Osteocyte (in vitro differentiated cells): ENCODE measurements around the gene GNAQ. TPM values are rescaled to one million over a fixed set of nuclear protein-coding genes. Genes with fewer than 3 reads are reported as not detected.

Experiments used
- DNase-seq: peaks from one replicate; pipeline ENCODE4 v3.0.0; 2021; ENCODE audit warnings: mixed read lengths; ENCODE audit not compliant: unreplicated experiment; ENCODE audit errors: extremely low spot score
- H3K27ac Mint-ChIP-seq: one replicate; pipeline ENCODE4 v1.8.0; 2021; ENCODE audit warnings: mild to moderate bottlenecking, mixed read lengths; ENCODE audit not compliant: unreplicated experiment
- H3K27me3 Mint-ChIP-seq: one replicate; pipeline ENCODE4 v1.8.0; 2021; ENCODE audit warnings: mixed read lengths; ENCODE audit not compliant: unreplicated experiment
- H3K36me3 Mint-ChIP-seq: one replicate; pipeline ENCODE4 v1.8.0; 2021; ENCODE audit warnings: mixed read lengths; ENCODE audit not compliant: unreplicated experiment
- H3K4me1 Mint-ChIP-seq: one replicate; pipeline ENCODE4 v1.8.0; 2021; ENCODE audit warnings: mixed read lengths; ENCODE audit not compliant: unreplicated experiment
- H3K4me3 Mint-ChIP-seq: one replicate; pipeline ENCODE4 v1.8.0; 2021; ENCODE audit warnings: mild to moderate bottlenecking, moderate library complexity, mixed read lengths; ENCODE audit not compliant: unreplicated experiment
- H3K9me3 Mint-ChIP-seq: one replicate; pipeline ENCODE4 v1.8.0; 2021; ENCODE audit warnings: mixed read lengths; ENCODE audit not compliant: unreplicated experiment
- total RNA-seq: library from RNA; stranded (reverse); gene quantifications from 2 replicates; pipeline ENCODE4 v1.2.1, GENCODE V29; 2021
- TF ChIP-seq, protein P1 (sequence below): fragments of 200-600 bp; sonication (generic); IDR thresholded peaks from 2 replicates; pipeline ENCODE4 v1.5.0; 2021; ENCODE audit warnings: antibody characterized with exemption, mild to moderate bottlenecking, moderate library complexity

Gene GNAQ
- total RNA-seq, 1 donor from 2014 or later: 65.9 TPM

DNA sequence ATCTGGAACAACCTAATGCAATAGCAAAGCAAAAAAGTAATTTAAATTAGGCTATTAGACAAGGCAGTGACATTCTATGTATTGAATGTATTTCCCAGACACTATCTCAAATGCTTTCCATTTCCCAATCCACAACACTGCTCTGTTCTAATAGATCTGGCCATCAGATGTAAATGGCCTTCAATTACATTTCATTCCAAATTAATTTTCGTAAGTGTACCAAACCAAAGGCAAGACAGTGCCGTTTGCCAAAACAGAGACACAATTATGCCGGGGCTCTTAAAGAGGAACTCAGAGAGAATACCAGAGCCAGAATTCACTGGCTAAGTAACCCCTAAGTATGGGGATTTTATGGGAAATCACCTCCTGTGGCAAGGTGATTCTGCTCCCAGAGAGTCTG is 63.1 kb downstream of the GNAQ start:
- H3K9me3 Mint-ChIP-seq: no peaks in the 10 kb centered on the region

DNA sequence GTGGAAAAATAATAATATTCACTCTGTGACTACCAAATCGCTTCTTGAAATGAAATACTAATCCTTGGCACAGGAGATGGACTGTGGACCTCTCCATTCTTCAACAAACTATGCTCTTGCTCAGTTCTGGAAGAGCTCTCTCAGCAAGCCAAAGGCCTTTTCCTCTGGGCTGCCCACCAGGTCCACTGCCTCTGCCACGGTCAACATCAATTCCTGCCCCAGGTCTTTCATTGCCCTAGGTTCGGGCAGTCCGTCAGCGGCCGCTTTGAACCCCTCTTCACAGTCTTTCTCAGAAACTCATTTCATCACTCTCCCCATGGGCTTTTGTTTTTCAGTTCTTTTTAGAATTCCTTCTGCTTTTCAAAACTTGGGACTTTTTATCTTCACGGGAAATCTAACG is 64.9 kb downstream of the GNAQ start:
- H3K9me3 Mint-ChIP-seq: no peaks in the 10 kb centered on the region
- H3K4me1 Mint-ChIP-seq: peaks cover 28% of the 10 kb centered on the region
- H3K27ac Mint-ChIP-seq: no peak overlapping the region
- H3K4me3 Mint-ChIP-seq: no peak overlapping the region
- no peaks in the 10 kb centered on the region for H3K27me3 Mint-ChIP-seq
- no peak for DNase-seq
- H3K36me3 Mint-ChIP-seq: peaks cover 2% of the 10 kb centered on the region
- TF ChIP-seq, protein P1, sequence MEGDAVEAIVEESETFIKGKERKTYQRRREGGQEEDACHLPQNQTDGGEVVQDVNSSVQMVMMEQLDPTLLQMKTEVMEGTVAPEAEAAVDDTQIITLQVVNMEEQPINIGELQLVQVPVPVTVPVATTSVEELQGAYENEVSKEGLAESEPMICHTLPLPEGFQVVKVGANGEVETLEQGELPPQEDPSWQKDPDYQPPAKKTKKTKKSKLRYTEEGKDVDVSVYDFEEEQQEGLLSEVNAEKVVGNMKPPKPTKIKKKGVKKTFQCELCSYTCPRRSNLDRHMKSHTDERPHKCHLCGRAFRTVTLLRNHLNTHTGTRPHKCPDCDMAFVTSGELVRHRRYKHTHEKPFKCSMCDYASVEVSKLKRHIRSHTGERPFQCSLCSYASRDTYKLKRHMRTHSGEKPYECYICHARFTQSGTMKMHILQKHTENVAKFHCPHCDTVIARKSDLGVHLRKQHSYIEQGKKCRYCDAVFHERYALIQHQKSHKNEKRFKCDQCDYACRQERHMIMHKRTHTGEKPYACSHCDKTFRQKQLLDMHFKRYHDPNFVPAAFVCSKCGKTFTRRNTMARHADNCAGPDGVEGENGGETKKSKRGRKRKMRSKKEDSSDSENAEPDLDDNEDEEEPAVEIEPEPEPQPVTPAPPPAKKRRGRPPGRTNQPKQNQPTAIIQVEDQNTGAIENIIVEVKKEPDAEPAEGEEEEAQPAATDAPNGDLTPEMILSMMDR: no peak

More for the DNA sequence above, 63.1 kb downstream of the GNAQ start:
- no peak overlapping the region for H3K4me3 Mint-ChIP-seq
- peaks cover 14% of the 10 kb centered on the region for H3K4me1 Mint-ChIP-seq
- H3K27me3 Mint-ChIP-seq: no peaks in the 10 kb centered on the region
- H3K27ac Mint-ChIP-seq: no peak overlapping the region
- TF ChIP-seq, protein P1: no peak
- no peak for DNase-seq
- H3K36me3 Mint-ChIP-seq: peaks cover 2% of the 10 kb centered on the region

DNA sequence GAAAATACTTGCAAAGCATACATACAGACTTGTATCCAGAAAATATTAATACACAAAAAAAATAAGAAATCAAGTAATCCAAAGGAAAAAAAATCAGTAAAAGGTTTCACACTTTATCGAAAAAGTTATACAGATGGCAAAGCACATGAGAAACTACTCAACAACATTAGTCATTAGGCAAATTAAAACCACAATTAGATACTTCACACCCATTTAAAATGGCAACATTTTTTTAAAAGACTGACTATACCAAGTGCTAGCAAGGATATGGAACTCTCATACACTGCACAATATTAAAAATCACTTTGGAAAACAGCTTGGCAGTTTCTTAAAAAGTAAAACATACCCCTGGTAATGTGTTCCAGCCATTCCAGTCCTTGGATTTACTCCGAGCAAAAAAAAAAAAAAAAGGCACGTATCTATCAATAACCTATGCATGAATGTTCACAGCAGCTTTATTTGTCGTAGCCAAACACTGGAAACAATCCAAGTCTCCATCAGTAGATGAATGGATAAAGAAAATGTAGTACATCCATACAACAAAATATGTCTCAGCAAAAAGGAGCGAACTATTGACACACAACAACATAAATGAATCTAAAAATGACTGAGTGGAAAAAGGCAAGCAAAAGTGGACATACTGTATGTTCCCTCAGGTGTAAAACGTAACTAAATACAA is 66.0 kb downstream of the GNAQ start:
- no peak for DNase-seq
- Mint-ChIP-seq H3K27ac (no peak overlapping the region), H3K4me1 (peaks cover 40% of the 10 kb centered on the region), H3K27me3 (no peaks in the 10 kb centered on the region), H3K4me3 (no peak overlapping the region), H3K9me3 (no peaks in the 10 kb centered on the region), H3K36me3 (peaks cover 2% of the 10 kb centered on the region)
- TF ChIP-seq, protein P1: no peak

DNA sequence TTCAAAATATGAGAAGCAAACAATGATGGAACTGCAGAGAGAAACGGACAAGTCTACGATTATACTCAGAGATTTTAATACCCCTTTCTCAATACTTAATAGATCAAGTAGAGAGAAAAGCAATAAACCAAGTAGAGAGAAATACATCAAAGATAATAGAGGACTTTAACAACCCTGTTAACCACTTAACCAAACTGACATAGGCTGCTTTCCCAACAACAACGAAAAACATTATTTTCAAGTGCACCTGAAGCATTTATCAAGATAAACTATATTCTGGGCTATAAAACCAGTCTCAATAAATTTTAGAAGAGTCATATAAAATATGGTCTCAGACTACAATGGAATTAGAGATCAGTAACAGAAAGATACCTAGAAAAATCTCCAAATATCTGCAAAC is 67.4 kb downstream of the GNAQ start:
- no peaks in the 10 kb centered on the region for H3K27me3 Mint-ChIP-seq
- peaks cover 2% of the 10 kb centered on the region for H3K36me3 Mint-ChIP-seq
- H3K4me3 Mint-ChIP-seq: no peak overlapping the region
- H3K27ac Mint-ChIP-seq: no peak overlapping the region
- TF ChIP-seq, protein P1: no peak
- H3K4me1 Mint-ChIP-seq: peaks cover 51% of the 10 kb centered on the region
- DNase-seq: no peak
- no peaks in the 10 kb centered on the region for H3K9me3 Mint-ChIP-seq

DNA sequence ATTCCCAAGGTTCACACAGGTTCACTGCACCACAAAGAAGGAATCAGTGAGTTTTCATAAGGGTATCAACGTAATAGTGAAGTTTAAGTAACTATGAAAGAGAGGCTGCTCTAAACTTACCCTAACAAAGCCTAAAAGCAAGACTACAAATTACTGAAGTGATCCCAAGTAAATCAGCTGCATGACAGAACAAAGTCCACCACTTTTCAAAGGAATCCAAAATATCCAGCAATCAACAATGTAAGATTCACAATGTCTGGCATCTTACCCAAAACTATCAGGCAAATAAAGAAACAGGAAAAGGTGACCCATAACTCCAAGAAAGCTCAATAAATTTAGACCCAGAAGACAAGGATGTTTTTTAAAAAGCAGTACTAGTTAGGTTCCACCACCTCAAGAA is 70.1 kb downstream of the GNAQ start:
- Mint-ChIP-seq H3K9me3 (no peaks in the 10 kb centered on the region), H3K36me3 (no peaks in the 10 kb centered on the region), H3K27ac (peak overlapping the region; percentile 88), H3K4me1 (peaks cover 68% of the 10 kb centered on the region), H3K4me3 (peak overlapping the region; percentile 8), H3K27me3 (no peaks in the 10 kb centered on the region)
- DNase-seq: no peak
- TF ChIP-seq, protein P1: no peak
